Activated CD4-positive, alpha-beta memory T cell treated with anti-CD3 and anti-CD28 coated beads for 36 hours (primary cell): Measurements from ENCODE around the gene VDR. TPM values are rescaled to one million over a fixed set of nuclear protein-coding genes. Genes with fewer than 3 reads are reported as not detected.
A peak's percentile ranks its signal among the peaks of the same experiment; 100 is the strongest.

Source experiments
- CTCF ChIA-PET: fragments of 350-600 bp; sonication (Branson Sonifier 250); formaldehyde crosslinking; loops from one replicate; lab custom pipeline; 2021; ENCODE audit warnings: antibody characterized with exemption, inconsistent platforms; lab: Charles Lee
- POLR2A ChIA-PET: fragments of 350-600 bp; sonication (Branson Sonifier 250); formaldehyde crosslinking; loops from one replicate; lab custom pipeline; 2021; ENCODE audit warnings: antibody characterized with exemption; lab: Charles Lee
- DNase-seq: peaks from one replicate; pipeline ENCODE4 v3.0.0-alpha.2; 2020
- H3K27ac Mint-ChIP-seq: one replicate; pipeline ENCODE4 v1.8.0; 2021; ENCODE audit warnings: mixed read lengths
- H3K27me3 Mint-ChIP-seq: one replicate; pipeline ENCODE4 v1.8.0; 2021; ENCODE audit warnings: mixed read lengths
- H3K36me3 Mint-ChIP-seq: one replicate; pipeline ENCODE4 v1.8.0; 2021; ENCODE audit warnings: mixed read lengths
- H3K4me1 Mint-ChIP-seq: one replicate; pipeline ENCODE4 v1.8.0; 2021; ENCODE audit warnings: low read depth, mixed read lengths
- H3K4me3 Mint-ChIP-seq: one replicate; pipeline ENCODE4 v1.8.0; 2021; ENCODE audit warnings: mild to moderate bottlenecking, mixed read lengths
- H3K9me3 Mint-ChIP-seq: one replicate; pipeline ENCODE4 v1.8.0; 2021; ENCODE audit warnings: mixed read lengths
- intact Hi-C: fragments of 100-400 bp; cut with micrococcal nuclease; formaldehyde crosslinking; loops from one replicate; pipeline ENCODE4 v1.15.1; 2023
- total RNA-seq, 2 experiments: library from RNA; stranded (reverse); gene quantifications; one replicate each; pipeline ENCODE4 v1.2.3, GENCODE V29; 2021

Gene VDR
- total RNA-seq, 2 experiments from 2014 or later, result 156 TPM

DNA sequence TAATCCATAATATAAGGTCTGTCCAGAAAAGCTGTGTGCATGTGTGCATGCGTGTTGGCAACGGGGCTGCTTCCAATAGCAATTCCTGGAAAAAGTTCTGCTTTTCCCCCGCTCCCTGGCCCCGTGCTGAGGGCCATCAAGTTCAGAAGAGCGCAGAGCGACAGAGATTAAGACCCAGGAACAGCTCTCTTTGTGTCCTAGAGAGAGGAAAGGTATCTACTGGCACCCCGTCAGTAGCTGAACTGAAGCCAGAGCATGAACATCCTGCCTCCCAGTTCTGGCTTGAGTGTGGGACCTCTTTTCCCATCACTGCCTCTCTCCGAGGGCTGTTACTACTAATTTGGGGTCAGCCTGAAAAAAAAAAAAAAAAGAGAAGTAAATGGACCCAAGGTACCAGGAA is 100.6 kb downstream of the VDR start:
- no peaks in the 10 kb centered on the region for H3K9me3 Mint-ChIP-seq
- DNase-seq, result no peak
- H3K36me3 Mint-ChIP-seq, result peaks cover 51% of the 10 kb centered on the region
- intact Hi-C loops, result no loop called here
- peaks cover 85% of the 10 kb centered on the region for H3K4me1 Mint-ChIP-seq
- H3K4me3 Mint-ChIP-seq, result no peak overlapping the region
- POLR2A ChIA-PET, result interaction anchor here (0.7 to 1.5 kb wide), 5 partner anchors 10 to 142 kb away, joined by 3 to 5 read pairs (median 3); no protein-coding TSS in a partner anchor
- CTCF ChIA-PET, result interaction anchor here (0.8 to 28.1 kb wide), 6 partner anchors 8 to 62 kb away, joined by 3 to 795 read pairs (median 6); no protein-coding TSS in a partner anchor
- no peaks in the 10 kb centered on the region for H3K27me3 Mint-ChIP-seq
- H3K27ac Mint-ChIP-seq, result peak overlapping the region; percentile 99

DNA sequence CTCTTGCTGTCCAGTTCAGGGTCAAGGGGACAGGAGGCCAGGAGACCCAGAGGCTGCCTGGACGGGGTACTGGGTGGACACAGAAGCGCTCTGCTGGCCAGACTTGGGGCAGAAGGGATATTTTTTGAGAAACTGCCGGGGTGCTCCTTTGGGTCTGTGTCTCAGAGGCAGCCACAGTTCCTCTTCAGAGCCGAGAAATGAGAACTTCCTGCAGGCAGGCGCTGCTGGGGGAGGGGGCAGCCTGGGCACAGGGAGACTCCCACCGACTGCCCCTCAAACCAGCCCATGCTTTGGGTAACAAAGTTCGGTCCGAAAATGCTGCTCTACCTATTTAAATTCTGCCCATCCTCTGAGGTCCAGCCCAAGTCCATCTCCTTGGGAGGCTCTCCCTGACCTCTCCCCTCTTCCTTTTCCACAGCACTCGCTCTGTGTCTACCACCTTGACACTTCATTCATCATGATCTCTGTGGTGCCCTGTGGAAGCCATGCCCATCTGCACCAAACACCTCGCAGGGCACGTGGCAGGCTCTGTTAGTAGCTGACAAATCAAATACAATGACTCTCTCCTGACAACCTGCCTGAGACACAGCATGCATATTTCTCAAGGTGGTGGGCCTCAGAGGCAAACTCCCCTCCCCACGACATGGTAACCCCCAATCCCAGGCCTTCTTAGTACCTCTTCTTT is 101.5 kb downstream of the VDR start:
- Mint-ChIP-seq H3K36me3 (peaks cover 53% of the 10 kb centered on the region), H3K9me3 (no peaks in the 10 kb centered on the region), H3K27ac (peak overlapping the region; percentile 99), H3K4me1 (peaks cover 76% of the 10 kb centered on the region), H3K27me3 (no peaks in the 10 kb centered on the region), H3K4me3 (peak overlapping the region; percentile 25)
- CTCF ChIA-PET, result interaction anchor here (0.8 to 28.1 kb wide), 4 partner anchors 9 to 61 kb away, joined by 3 to 795 read pairs (median 28); no protein-coding TSS in a partner anchor
- DNase-seq, result peak; percentile 40
- POLR2A ChIA-PET, result interaction anchor here (0.7 to 1.1 kb wide), 3 partner anchors 9 to 15 kb away, joined by 3 to 5 read pairs (median 3); no protein-coding TSS in a partner anchor
- intact Hi-C loops, result no loop called here

DNA sequence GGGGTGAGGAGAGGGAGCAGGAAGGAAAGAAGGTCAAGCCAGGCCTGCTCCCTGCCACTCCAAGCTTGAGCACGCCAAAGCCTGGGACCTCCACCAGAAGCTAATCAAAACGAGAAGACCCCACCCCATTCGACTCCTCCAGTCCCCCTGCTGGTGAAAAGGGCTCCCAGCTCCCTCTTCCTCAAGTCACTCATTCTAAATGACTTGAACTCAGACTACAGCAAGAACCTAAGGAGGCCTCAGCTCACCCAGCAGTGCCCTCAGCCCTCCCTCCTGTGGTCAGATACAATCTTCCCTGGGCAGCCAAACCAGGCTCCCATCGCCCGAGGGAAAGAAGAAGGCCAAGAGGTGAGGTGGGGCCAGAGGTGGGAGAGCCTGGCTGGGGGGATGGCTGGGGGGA is 102.5 kb downstream of the VDR start:
- CTCF ChIA-PET, result interaction anchor here (1.1 to 28.1 kb wide), 11 partner anchors 9 to 164 kb away, joined by 3 to 795 read pairs (median 6); no protein-coding TSS in a partner anchor
- Mint-ChIP-seq H3K9me3 (no peaks in the 10 kb centered on the region), H3K4me1 (peaks cover 66% of the 10 kb centered on the region), H3K4me3 (no peak overlapping the region), H3K36me3 (peaks cover 52% of the 10 kb centered on the region), H3K27ac (peak overlapping the region; percentile 99), H3K27me3 (no peaks in the 10 kb centered on the region)
- no peak for DNase-seq
- POLR2A ChIA-PET, result interaction anchor here (0.9 to 1.9 kb wide), 5 partner anchors 11 to 36 kb away, joined by 3 to 13 read pairs (median 4); no protein-coding TSS in a partner anchor
- intact Hi-C loops, result no loop called here

DNA sequence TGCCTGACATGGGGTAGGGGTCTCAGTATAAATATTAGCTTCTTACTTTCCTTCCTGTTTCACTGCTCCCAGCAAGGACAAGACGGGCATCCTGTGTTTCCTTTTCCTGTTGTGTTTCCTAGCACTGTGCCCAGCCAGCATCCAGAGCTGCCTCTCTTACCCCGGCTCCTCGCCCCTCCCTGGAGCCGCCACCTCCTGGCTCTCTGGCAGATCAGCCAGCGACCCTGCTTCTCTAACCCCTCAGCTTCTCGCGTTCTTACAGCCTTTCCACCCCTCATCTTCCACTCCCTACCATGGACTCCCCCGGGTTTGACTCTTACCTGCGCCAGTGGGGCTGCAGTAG is 102.9 kb downstream of the VDR start:
- intact Hi-C loops, result no loop called here
- Mint-ChIP-seq H3K36me3 (peaks cover 53% of the 10 kb centered on the region), H3K27me3 (no peaks in the 10 kb centered on the region), H3K27ac (peak overlapping the region; percentile 99), H3K4me3 (no peak overlapping the region), H3K4me1 (peaks cover 62% of the 10 kb centered on the region), H3K9me3 (no peaks in the 10 kb centered on the region)
- CTCF ChIA-PET, result interaction anchor here (1.1 to 28.1 kb wide), 11 partner anchors 9 to 164 kb away, joined by 3 to 795 read pairs (median 6); no protein-coding TSS in a partner anchor
- POLR2A ChIA-PET, result interaction anchor here (0.9 to 1.9 kb wide), 5 partner anchors 12 to 36 kb away, joined by 3 to 13 read pairs (median 4); no protein-coding TSS in a partner anchor
- no peak for DNase-seq

DNA sequence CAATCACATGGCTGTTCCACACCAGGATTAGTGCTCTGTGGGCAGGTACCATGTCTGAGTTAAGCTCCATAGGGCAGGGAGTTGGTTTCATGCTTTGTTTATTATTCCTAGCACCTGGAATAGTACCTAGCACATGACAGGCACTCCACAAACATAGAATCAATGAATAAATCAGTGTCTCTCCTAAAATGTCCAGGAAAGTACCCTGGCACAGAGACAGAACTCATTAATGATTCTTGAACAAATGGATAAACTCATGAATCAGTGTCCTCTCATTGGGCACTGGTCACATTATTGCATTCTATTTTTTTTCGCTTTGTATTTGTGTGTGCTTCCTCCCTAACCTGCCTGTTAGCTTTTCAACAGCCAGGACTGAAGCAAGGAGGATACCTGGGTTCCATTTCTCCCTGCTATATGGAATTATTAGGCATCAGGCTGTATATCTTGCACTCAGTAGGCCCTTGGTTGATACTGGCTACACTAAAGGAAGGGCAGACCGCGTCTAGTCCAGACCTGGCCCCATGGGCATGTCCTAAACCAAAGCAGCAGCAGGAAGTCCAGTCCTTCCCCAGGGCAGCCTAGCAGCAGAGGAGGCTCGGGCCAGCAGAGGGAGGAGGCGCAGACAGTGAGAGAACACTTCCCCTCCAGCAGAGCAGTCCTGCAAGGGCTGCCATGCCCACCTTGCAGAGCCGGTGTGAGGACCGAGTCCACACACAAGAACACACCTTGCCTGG is 103.5 kb downstream of the VDR start:
- no peak overlapping the region for H3K4me3 Mint-ChIP-seq
- intact Hi-C loops, result no loop called here
- no peaks in the 10 kb centered on the region for H3K9me3 Mint-ChIP-seq
- POLR2A ChIA-PET, result interaction anchor here (1.0 to 1.9 kb wide), 4 partner anchors 12 to 37 kb away, joined by 3 to 13 read pairs (median 4); no protein-coding TSS in a partner anchor
- DNase-seq, result no peak
- CTCF ChIA-PET, result interaction anchor here (1.1 to 28.1 kb wide), 11 partner anchors 10 to 165 kb away, joined by 3 to 795 read pairs (median 6); no protein-coding TSS in a partner anchor
- peaks cover 56% of the 10 kb centered on the region for H3K4me1 Mint-ChIP-seq
- no peaks in the 10 kb centered on the region for H3K27me3 Mint-ChIP-seq
- peak overlapping the region; percentile 99 for H3K27ac Mint-ChIP-seq
- H3K36me3 Mint-ChIP-seq, result peaks cover 49% of the 10 kb centered on the region

DNA sequence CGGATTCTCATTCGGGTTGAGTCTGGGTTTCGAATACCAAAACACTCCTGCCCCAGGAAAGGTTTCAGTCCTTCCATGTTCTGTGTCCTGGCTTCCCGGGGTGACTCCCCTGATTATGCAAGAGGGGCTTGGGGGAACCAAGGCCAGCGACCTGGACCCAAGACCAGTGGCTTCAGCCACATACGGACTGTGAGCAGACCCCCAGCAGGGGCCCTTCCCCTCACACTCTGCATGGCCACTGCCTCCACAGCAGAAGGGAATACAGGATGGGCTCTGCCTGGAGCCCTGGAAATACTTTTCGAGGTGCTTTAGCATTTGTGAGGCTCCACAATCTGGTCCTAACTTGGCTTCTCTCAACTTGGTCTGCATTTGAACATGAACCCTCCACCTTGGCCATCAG is 104.2 kb downstream of the VDR start:
- Mint-ChIP-seq H3K9me3 (no peaks in the 10 kb centered on the region), H3K36me3 (peaks cover 44% of the 10 kb centered on the region), H3K27me3 (no peaks in the 10 kb centered on the region), H3K4me1 (peaks cover 49% of the 10 kb centered on the region), H3K27ac (peak overlapping the region; percentile 71), H3K4me3 (no peak overlapping the region)
- intact Hi-C loops, result no loop called here
- CTCF ChIA-PET, result interaction anchor here (1.3 to 28.1 kb wide), 3 partner anchors 31 to 35 kb away, joined by 3 to 795 read pairs (median 5); no protein-coding TSS in a partner anchor
- no peak for DNase-seq
- POLR2A ChIA-PET, result interaction anchor here (0.9 to 1.9 kb wide), 2 partner anchors 8 to 33 kb away, joined by 4 to 13 read pairs; no protein-coding TSS in a partner anchor

DNA sequence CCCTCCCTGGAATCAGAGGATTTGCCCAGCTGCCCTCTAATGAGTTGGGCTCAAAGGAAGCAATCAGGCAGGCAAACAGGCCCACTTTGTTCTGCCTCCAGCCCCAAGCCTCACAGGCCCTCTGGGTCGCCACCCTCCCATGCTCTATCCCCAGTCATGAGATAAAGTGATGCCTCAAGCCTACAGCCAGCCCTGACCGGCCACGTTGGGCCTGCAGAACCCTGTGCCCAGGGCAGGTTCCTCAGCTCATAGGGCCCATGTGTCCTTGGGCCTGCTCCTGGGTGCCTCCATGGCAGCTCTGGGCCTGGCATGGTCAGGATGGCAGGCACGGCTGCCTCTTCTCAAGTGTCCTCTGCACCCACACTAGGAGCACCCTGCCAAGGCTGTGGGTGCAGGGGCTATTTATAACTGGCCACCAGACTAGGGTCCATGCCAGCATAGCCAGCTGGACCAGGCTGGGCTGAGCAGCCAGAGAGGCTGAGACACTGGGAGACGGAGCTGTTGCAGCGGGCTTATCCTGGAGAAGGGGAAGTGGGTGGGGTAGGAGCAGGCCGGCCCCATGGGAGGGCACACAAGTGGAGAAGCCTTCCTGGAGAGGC is 105.3 kb downstream of the VDR start:
- no peaks in the 10 kb centered on the region for H3K27me3 Mint-ChIP-seq
- H3K27ac Mint-ChIP-seq, result peak overlapping the region; percentile 8
- no peak overlapping the region for H3K4me3 Mint-ChIP-seq
- peaks cover 38% of the 10 kb centered on the region for H3K4me1 Mint-ChIP-seq
- ChIA-PET POLR2A (interaction anchor here (0.8 to 1.5 kb wide), 5 partner anchors 9 to 148 kb away, joined by 3 to 5 read pairs (median 4); no protein-coding TSS in a partner anchor), CTCF (interaction anchor here (3.2 to 28.1 kb wide), 2 partner anchors 8 to 35 kb away, joined by 14 to 795 read pairs; no protein-coding TSS in a partner anchor)
- no peaks in the 10 kb centered on the region for H3K9me3 Mint-ChIP-seq
- H3K36me3 Mint-ChIP-seq, result peaks cover 39% of the 10 kb centered on the region
- intact Hi-C loops, result no loop called here
- DNase-seq, result no peak

DNA sequence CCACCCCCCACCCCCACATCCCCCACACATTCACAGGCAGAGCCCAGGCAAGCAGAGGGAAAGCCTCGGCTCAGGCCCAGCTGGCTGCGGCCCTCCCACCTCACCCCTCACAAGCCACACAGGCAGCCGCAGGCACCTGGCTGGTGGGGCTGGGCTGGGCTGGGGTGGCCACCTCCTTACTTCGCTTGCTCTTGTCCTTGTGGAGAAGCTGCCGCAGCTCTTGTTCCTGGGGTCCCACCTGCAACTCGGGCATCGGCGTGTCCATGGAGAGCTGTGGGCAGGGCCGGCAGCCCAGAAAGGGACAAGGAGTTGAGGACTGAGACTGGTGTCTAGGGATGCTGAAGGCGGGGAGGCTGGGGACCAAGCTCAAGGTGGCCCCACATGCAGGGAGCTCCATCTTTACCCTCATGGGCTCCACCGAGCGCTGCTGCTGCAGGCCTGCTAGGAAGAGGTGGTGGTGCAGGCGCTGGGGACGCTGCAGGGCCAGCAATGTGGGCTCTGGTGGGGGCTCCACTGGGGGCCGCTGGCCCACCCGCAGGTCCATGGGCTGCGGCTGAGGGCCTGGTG is 106.3 kb downstream of the VDR start:
- no peak for DNase-seq
- H3K4me1 Mint-ChIP-seq, result peaks cover 28% of the 10 kb centered on the region
- intact Hi-C loops, result no loop called here
- no peaks in the 10 kb centered on the region for H3K27me3 Mint-ChIP-seq
- no peak overlapping the region for H3K27ac Mint-ChIP-seq
- POLR2A ChIA-PET, result interaction anchor here (1.1 to 1.5 kb wide), 3 partner anchors 10 to 149 kb away, joined by 3 to 5 read pairs (median 4); no protein-coding TSS in a partner anchor
- no peak overlapping the region for H3K4me3 Mint-ChIP-seq
- CTCF ChIA-PET, result interaction anchor here (0.8 to 28.1 kb wide), 5 partner anchors 9 to 36 kb away, joined by 4 to 795 read pairs (median 8); no protein-coding TSS in a partner anchor
- peaks cover 40% of the 10 kb centered on the region for H3K36me3 Mint-ChIP-seq
- no peaks in the 10 kb centered on the region for H3K9me3 Mint-ChIP-seq

DNA sequence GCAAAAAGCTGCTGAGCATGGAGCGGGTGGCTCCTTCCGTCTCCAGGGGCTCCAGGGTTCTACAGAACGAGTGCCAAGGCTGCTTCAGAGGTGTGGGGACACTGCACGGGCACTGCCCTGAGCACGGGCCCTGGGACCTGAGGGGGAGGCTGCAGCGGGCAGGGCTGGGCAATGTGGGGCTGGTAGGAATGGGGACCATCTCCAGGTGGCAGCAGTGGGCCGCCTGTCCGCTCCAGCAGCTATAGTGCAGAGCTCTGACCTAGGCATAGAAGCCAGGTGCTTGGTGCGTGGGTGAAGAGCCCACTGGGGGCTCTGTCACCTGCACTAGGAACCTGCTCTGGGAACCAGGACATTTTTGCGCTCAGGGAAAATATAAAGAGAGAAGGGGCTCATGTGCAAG is 107.4 kb downstream of the VDR start:
- Mint-ChIP-seq H3K36me3 (peaks cover 40% of the 10 kb centered on the region), H3K27me3 (no peaks in the 10 kb centered on the region), H3K4me1 (peaks cover 17% of the 10 kb centered on the region), H3K27ac (no peak overlapping the region), H3K4me3 (no peak overlapping the region), H3K9me3 (no peaks in the 10 kb centered on the region)
- DNase-seq, result peak; percentile 47
- intact Hi-C loops, result loop anchor here (1.0 kb wide), 1 partner anchor 40 kb away; no protein-coding TSS in a partner anchor
- CTCF ChIA-PET, result interaction anchor here (1.0 to 28.1 kb wide), 7 partner anchors 10 to 166 kb away, joined by 3 to 795 read pairs (median 4); partner anchors contain the start of gene TMEM106C
- POLR2A ChIA-PET, result interaction anchor here (1.8 kb wide), 1 partner anchor 41 kb away, joined by 7 read pairs; no protein-coding TSS in a partner anchor

DNA sequence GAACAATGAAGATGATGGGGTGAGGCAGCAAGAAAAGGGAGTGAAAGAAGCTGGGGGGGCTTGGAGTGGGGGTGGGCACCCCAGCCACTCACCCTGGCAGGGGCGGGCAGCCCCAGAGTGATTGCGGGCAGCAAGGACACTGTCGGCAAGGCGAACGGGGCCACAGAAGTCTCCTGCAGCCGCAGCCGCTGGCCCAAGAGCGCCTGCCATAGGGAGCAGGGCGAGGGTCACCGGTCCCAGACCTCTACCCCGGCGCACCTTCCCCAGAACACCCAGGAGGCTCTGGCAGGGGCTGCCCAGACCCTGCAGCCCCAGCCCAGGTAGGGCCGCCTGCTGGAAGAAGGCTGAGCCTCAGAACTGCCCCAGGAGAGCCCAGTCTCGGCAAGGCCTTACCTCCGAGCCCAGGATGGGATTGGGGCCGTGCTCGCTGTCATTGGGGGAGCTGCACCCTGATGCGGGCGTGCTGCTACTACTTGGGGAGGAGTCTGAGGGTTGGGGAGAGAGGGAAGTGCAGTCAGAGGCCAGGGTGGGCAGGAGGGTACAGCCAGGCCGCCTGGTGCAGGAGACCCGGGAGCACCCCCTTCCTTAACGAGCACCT is 108.9 kb downstream of the VDR start:
- CTCF ChIA-PET, result interaction anchor here (2.5 to 28.1 kb wide), 2 partner anchors 29 to 39 kb away, joined by 8 to 795 read pairs; no protein-coding TSS in a partner anchor
- Mint-ChIP-seq H3K9me3 (no peaks in the 10 kb centered on the region), H3K27me3 (no peaks in the 10 kb centered on the region), H3K4me3 (no peak overlapping the region), H3K36me3 (peaks cover 48% of the 10 kb centered on the region), H3K27ac (peak overlapping the region; percentile 8), H3K4me1 (peaks cover 4% of the 10 kb centered on the region)
- DNase-seq, result no peak
- POLR2A ChIA-PET, result interaction anchor here (1.8 kb wide), 1 partner anchor 43 kb away, joined by 7 read pairs; no protein-coding TSS in a partner anchor
- intact Hi-C loops, result no loop called here
